H1 (cell line): Measurements from ENCODE around the gene FOXK1. TPM values are rescaled to one million over a fixed set of nuclear protein-coding genes. Genes with fewer than 3 reads are reported as not detected.

ENCODE experiments used
- CTCF ChIA-PET: fragments of 300-600 bp; sonication (Branson Sonifier 250); formaldehyde crosslinking; loops from one replicate; lab custom pipeline; 2021; ENCODE audit not compliant: partially characterized antibody; lab: Charles Lee
- POLR2A ChIA-PET: fragments of 300-600 bp; sonication (Branson Sonifier 250); formaldehyde crosslinking; loops from one replicate; lab custom pipeline; 2021; ENCODE audit warnings: inconsistent platforms; ENCODE audit not compliant: partially characterized antibody; lab: Charles Lee
- DNase-seq, 2 experiments: peaks; one replicate each; pipeline versions ENCODE4 v3.0.0 to v3.0.0-alpha.2; 2010 to 2022; ENCODE audit warnings: low spot score in 2 of 2, low read depth in 1 of 2, mixed read lengths in 1 of 2
- FAIRE-seq: peaks from 2 replicates; lab custom pipeline; 2011; peaks lifted over from hg19 to GRCh38; lab: Jason Lieb, UNC
- H2AFZ ChIP-seq: 2 replicates; pipeline ENCODE4 v1.8.1; 2012; ENCODE audit warnings: low read length, inconsistent platforms
- H2AK5ac ChIP-seq: 2 replicates; pipeline ENCODE4 v1.6.1; 2013; ENCODE audit warnings: low read depth, low read length
- H2BK120ac ChIP-seq: replicated peaks from 2 replicates; pipeline ENCODE3; 2013; ENCODE audit warnings: low read depth, low read length, inconsistent platforms
- H2BK12ac ChIP-seq: 2 replicates; pipeline ENCODE4 v1.6.1; 2013; ENCODE audit warnings: low read depth, low read length
- H2BK15ac ChIP-seq: 2 replicates; pipeline ENCODE4 v1.6.1; 2013; ENCODE audit warnings: low read length
- H2BK20ac ChIP-seq: 2 replicates; pipeline ENCODE4 v1.6.1; 2013; ENCODE audit warnings: low read length
- H2BK5ac ChIP-seq: 2 replicates; pipeline ENCODE4 v1.6.1; 2013; ENCODE audit warnings: low read depth, low read length
- H3K14ac ChIP-seq: 2 replicates; pipeline ENCODE4 v1.6.1; 2013; ENCODE audit warnings: inconsistent platforms; ENCODE audit not compliant: insufficient read length
- H3K18ac ChIP-seq: 2 replicates; pipeline ENCODE4 v1.6.1; 2013; ENCODE audit warnings: low read length; ENCODE audit errors: extremely low read depth
- H3K23ac ChIP-seq: 2 replicates; pipeline ENCODE4 v1.6.1; 2013; ENCODE audit warnings: inconsistent platforms; ENCODE audit not compliant: insufficient read length
- H3K23me2 ChIP-seq: 2 replicates; pipeline ENCODE4 v1.6.1; 2013; ENCODE audit warnings: low read depth, low read length
- H3K27ac ChIP-seq: 2 replicates; pipeline ENCODE4 v1.6.1; 2011; ENCODE audit warnings: low read depth, low read length, inconsistent platforms
- H3K27me3 ChIP-seq, 4 experiments: replicated peaks in 1 of 4; 1 replicate in 1 of 4; 2 replicates in 3 of 4; pipeline versions ENCODE4 v1.6.1 to v1.8.1; 2011 to 2013; ENCODE audit warnings: low read length in 3 of 4, mild to moderate bottlenecking in 3 of 4, inconsistent platforms in 2 of 4, mixed read lengths in 2 of 4, moderate library complexity in 1 of 4; ENCODE audit not compliant: control insufficient read depth in 3 of 4, insufficient read depth in 3 of 4; ENCODE audit errors: extremely low read depth in 1 of 4
- H3K36me3 ChIP-seq, 4 experiments: 2 replicates each; pipeline versions ENCODE4 v1.6.1 to v1.8.1; 2011 to 2013; ENCODE audit warnings: mild to moderate bottlenecking in 4 of 4, low read length in 3 of 4, moderate library complexity in 2 of 4, control low read depth in 1 of 4, inconsistent platforms in 1 of 4; ENCODE audit not compliant: insufficient read depth in 4 of 4, control insufficient read depth in 2 of 4
- H3K4ac ChIP-seq: replicated peaks from 2 replicates; pipeline ENCODE3; 2013; ENCODE audit warnings: low read length, low read depth, mixed read lengths, inconsistent platforms; ENCODE audit not compliant: insufficient read length
- H3K4me1 ChIP-seq, 4 experiments: replicated peaks in 1 of 4; 1 replicate in 1 of 4; 2 replicates in 3 of 4; pipeline versions ENCODE4 v1.6.1 to v1.8.1; 2011 to 2013; ENCODE audit warnings: low read length in 3 of 4, inconsistent platforms in 2 of 4, mixed read lengths in 1 of 4; ENCODE audit not compliant: insufficient read depth in 4 of 4, control insufficient read depth in 3 of 4
- H3K4me2 ChIP-seq, 2 experiments: 2 replicates each; pipeline versions ENCODE4 v1.6.1 to v1.8.1; 2011 to 2013; ENCODE audit warnings: low read depth in 2 of 2, low read length in 2 of 2, control low read depth in 1 of 2, inconsistent platforms in 1 of 2, mild to moderate bottlenecking in 1 of 2; ENCODE audit not compliant: insufficient read depth in 1 of 2
- H3K4me3 ChIP-seq, 4 experiments: fragments of 200-600, 300-600 bp in 1 of 4; sonication (generic), shearing (Covaris generic), sonication (Bioruptor Twin) in 1 of 4; 2 replicates each; pipeline versions ENCODE4 v1.5.1 to v1.8.1; 2011 to 2016; ENCODE audit warnings: low read length in 4 of 4, low read depth in 3 of 4, control low read depth in 2 of 4, inconsistent platforms in 2 of 4, mild to moderate bottlenecking in 2 of 4, mixed read lengths in 1 of 4, moderate library complexity in 1 of 4; ENCODE audit not compliant: insufficient read depth in 2 of 4; ENCODE audit errors: extremely low read depth in 1 of 4
- H3K56ac ChIP-seq: replicated peaks from 2 replicates; pipeline ENCODE3; 2013; ENCODE audit warnings: low read depth, mild to moderate bottlenecking, mixed read lengths, low read length, inconsistent platforms; ENCODE audit not compliant: insufficient read length
- H3K79me1 ChIP-seq: 2 replicates; pipeline ENCODE4 v1.6.1; 2013; ENCODE audit warnings: low read depth, low read length, control low read depth
- H3K79me2 ChIP-seq, 2 experiments: 2 replicates each; pipeline versions ENCODE4 v1.6.1 to v1.8.1; 2012 to 2013; ENCODE audit warnings: low read length in 2 of 2, mild to moderate bottlenecking in 2 of 2, inconsistent platforms in 1 of 2; ENCODE audit not compliant: insufficient read depth in 2 of 2, control insufficient read depth in 1 of 2
- H3K9ac ChIP-seq, 4 experiments: replicated peaks in 1 of 4; 1 replicate in 1 of 4; 2 replicates in 3 of 4; pipeline versions ENCODE4 v1.6.1 to v1.8.1; 2011 to 2013; ENCODE audit warnings: low read depth in 3 of 4, low read length in 3 of 4, control low read depth in 2 of 4, mild to moderate bottlenecking in 2 of 4, moderate library complexity in 2 of 4, inconsistent platforms in 1 of 4; ENCODE audit errors: extremely low read depth in 1 of 4
- H3K9me3 ChIP-seq, 2 experiments: 2 replicates each; pipeline versions ENCODE4 v1.6.1 to v1.8.1; 2012 to 2013; ENCODE audit warnings: mild to moderate bottlenecking in 2 of 2, moderate library complexity in 2 of 2, control low read depth in 1 of 2, inconsistent platforms in 1 of 2, low read depth in 1 of 2, low read length in 1 of 2, mixed read lengths in 1 of 2; ENCODE audit not compliant: insufficient read depth in 2 of 2
- H4K20me1 ChIP-seq, 2 experiments: replicated peaks in 1 of 2; 2 replicates each; pipeline versions ENCODE3 to v1.8.1; 2011 to 2013; ENCODE audit warnings: inconsistent platforms in 2 of 2, low read length in 2 of 2, mild to moderate bottlenecking in 1 of 2; ENCODE audit not compliant: insufficient read depth in 2 of 2, control insufficient read depth in 1 of 2
- H4K5ac ChIP-seq: 2 replicates; pipeline ENCODE4 v1.6.1; 2013; ENCODE audit warnings: low read length, low read depth, mixed read lengths, inconsistent platforms; ENCODE audit not compliant: insufficient read length
- H4K8ac ChIP-seq: 2 replicates; pipeline ENCODE4 v1.8.0; 2013; ENCODE audit warnings: mild to moderate bottlenecking, moderate library complexity, low read length, inconsistent platforms; ENCODE audit not compliant: insufficient read depth; ENCODE audit errors: extremely low read depth
- H4K91ac ChIP-seq: replicated peaks from 2 replicates; pipeline ENCODE3; 2013; ENCODE audit warnings: low read length, mixed read lengths, inconsistent platforms; ENCODE audit not compliant: insufficient read length
- ASH2L ChIP-seq: fragments of 200-600, 300-600 bp; sonication (generic); IDR thresholded peaks from one replicate; pipeline ENCODE4 v1.7.1; 2017; ENCODE audit warnings: low read length
- BACH1 ChIP-seq: IDR thresholded peaks from 2 replicates; pipeline ENCODE4 v1.6.1; 2012; ENCODE audit warnings: low read length, improper control_type of control experiment
- BRCA1 ChIP-seq: IDR thresholded peaks from 2 replicates; pipeline ENCODE4 v1.6.1; 2012; ENCODE audit warnings: low read depth, low read length, improper control_type of control experiment
- HDAC2 ChIP-seq, 2 experiments: fragments of 300-600 bp in 1 of 2; sonication (generic) in 1 of 2; IDR thresholded peaks; 2 replicates each; pipeline ENCODE4 v1.6.1; 2011 to 2012; ENCODE audit warnings: low read depth in 2 of 2, low read length in 2 of 2, mild to moderate bottlenecking in 2 of 2, moderate library complexity in 2 of 2, borderline replicate concordance in 1 of 2, inconsistent platforms in 1 of 2
- SIN3A ChIP-seq, 2 experiments: IDR thresholded peaks in 1 of 2; conservative IDR thresholded peaks in 1 of 2; 2 replicates each; pipeline ENCODE4 v1.6.1; 2011 to 2012; ENCODE audit warnings: low read length in 2 of 2, improper control_type of control experiment in 1 of 2, low read depth in 1 of 2, mild to moderate bottlenecking in 1 of 2
- TCF12 ChIP-seq: IDR thresholded peaks from 2 replicates; pipeline ENCODE4 v1.6.1; 2011; ENCODE audit warnings: low read depth, mild to moderate bottlenecking, low read length
- WGBS, 2 experiments: shearing (Covaris generic) in 1 of 2; methylation state at CpG; one replicate each; pipeline versions ENCODE4 v1.1.6 to v1.1.7; 2013 to 2015; ENCODE audit warnings: low lambda C conversion rate in 2 of 2, mixed read lengths in 2 of 2, inconsistent platforms in 1 of 2, low coverage in 1 of 2, missing lambda C conversion rate in 1 of 2; ENCODE audit not compliant: insufficient replicate concordance in 2 of 2, insufficient coverage in 1 of 2, insufficient read length in 1 of 2; ENCODE audit errors: extremely low coverage in 1 of 2, missing lambda C conversion rate in 1 of 2; 5-methylcytosine and 5-hydroxymethylcytosine counted together
- polyA plus RNA-seq, 7 experiments: library from polyadenylated mRNA; depleted of rRNA in 3 of 7; stranded (reverse) in 5 of 7; unstranded in 2 of 7; fragments of >200 nt in 5 of 7; fragments of 200-250 nt in 2 of 7; gene quantifications; 1 replicate in 5 of 7; 2 replicates in 1 of 7; 4 replicates in 1 of 7; pipeline versions ENCODE4 v1.2.1 to v1.2.3, GENCODE V29; 2011 to 2013; ENCODE audit warnings: missing spikeins in 2 of 7, mixed read lengths in 2 of 7
- total RNA-seq: library from RNA; stranded (reverse); fragmentation: NEBNext Ultra II Directional; extraction: Animal tissue kit (Norgen Biotek cat#: 25700); gene quantifications from 2 replicates; pipeline ENCODE4 v1.2.1, GENCODE V29; 2021

The FOXK1 gene
- total and polyA plus RNA-seq, 2 of the 8 experiments (the other 6 are each of a cell fraction or from before 2014, with no cell fraction given), result 2.0 to 8.5 TPM

DNA sequence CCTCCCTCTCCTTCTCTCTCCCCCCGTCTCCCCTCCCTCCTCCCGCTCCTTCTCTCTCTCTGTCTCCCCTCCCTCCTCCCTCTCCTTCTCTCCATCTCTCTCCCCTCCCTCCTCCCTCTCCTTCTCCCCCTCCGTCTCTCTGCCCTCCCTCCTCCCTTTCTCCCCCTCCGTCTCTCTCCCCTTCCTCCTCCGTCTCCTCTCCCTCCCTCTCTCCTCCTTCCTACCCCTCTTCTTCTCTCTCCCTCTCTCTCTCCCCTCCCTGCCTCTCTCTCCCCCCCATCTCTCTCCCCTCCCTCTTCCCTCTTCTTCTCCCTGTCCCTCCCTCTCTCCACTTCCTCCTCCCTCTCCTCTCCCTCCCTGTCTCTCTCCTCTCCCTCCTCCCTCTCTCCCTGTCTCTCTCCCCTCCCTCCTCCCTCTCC, 125.5 kb downstream of the FOXK1 start:
- WGBS, 2 experiments, result 7% methylated on average over 5 of the region's 5 CpGs; no CpG with 5 or more reads in 1 of the 2 experiments

More for the DNA sequence above, 125.5 kb downstream of the FOXK1 start:
- POLR2A ChIA-PET, result interaction anchor here (1.1 to 2.4 kb wide), 2 partner anchors 9 to 10 kb away, joined by 4 to 8 read pairs; no protein-coding TSS in a partner anchor
- no peak for FAIRE-seq
- no peak for DNase-seq
- no peak overlapping the region for H4K8ac ChIP-seq
- H3K23ac ChIP-seq, result no peak overlapping the region
- no peaks in the 10 kb centered on the region for H3K23me2 ChIP-seq
- H2BK5ac ChIP-seq, result no peak overlapping the region
- peaks cover 0 to 7% (median 1%) of the 10 kb centered on the region in 4 experiments; a peak in 1 of 7 replicates for H3K4me1 ChIP-seq
- no peak overlapping the region for H3K4ac ChIP-seq
- H3K36me3 ChIP-seq, result no peaks in the 10 kb centered on the region
- H2AK5ac ChIP-seq, result no peak overlapping the region
- no peaks in the 10 kb centered on the region for H3K9me3 ChIP-seq
- H3K79me2 ChIP-seq, result no peaks in the 10 kb centered on the region
- no peak overlapping the region for H3K4me2 ChIP-seq
- H3K56ac ChIP-seq, result no peak overlapping the region
- H3K27ac ChIP-seq, result no peak overlapping the region
- H4K5ac ChIP-seq, result no peak overlapping the region
- no peaks in the 10 kb centered on the region for H4K20me1 ChIP-seq
- H2BK15ac ChIP-seq, result no peak overlapping the region
- H4K91ac ChIP-seq, result no peak overlapping the region
- CTCF ChIA-PET, result interaction anchor here (1.1 kb wide), 1 partner anchor 9 kb away, joined by 7 read pairs; no protein-coding TSS in a partner anchor
- no peak overlapping the region for H3K14ac ChIP-seq
- TF ChIP-seq HDAC2 (IDR thresholded peaks at IDR 0.05; ENCODE audit: borderline replicate concordance in 1 of 2, low read depth in 2 of 2, low read length in 2 of 2) (no peak), BRCA1 (no peak), BACH1 (no peak), SIN3A (conservative IDR thresholded peaks at IDR 0.05 in 1 of 2, IDR thresholded peaks at IDR 0.05 in 1 of 2; ENCODE audit: low read depth in 1 of 2, low read length in 2 of 2) (no peak), ASH2L (no peak), TCF12 (no peak)
- TF ChIP-seq, all 59 proteins: peak for 0
- no peak overlapping the region for H2BK12ac ChIP-seq
- no peaks in the 10 kb centered on the region for H3K27me3 ChIP-seq
- H3K18ac ChIP-seq, result no peak overlapping the region
- no peak overlapping the region for H2BK120ac ChIP-seq
- no peak overlapping the region for H2BK20ac ChIP-seq
- no peak overlapping the region for H3K9ac ChIP-seq
- H3K4me3 ChIP-seq, result no peak overlapping the region
- no peaks in the 10 kb centered on the region for H3K79me1 ChIP-seq
- H2AFZ ChIP-seq, result no peak overlapping the region
